GF-D8 (cell line): ENCODE measurements around the gene KLHL13.
"Not testable (repeated sequence)": the region's sequence is repeated elsewhere in the genome, so short reads cannot be mapped to it uniquely, and the experiment has no call there.

Experiments
- DNase-seq: peaks from one replicate; lab custom pipeline; 2025; lab: John Stamatoyannopoulos, UW

The KLHL13 gene

GRCh38 chrX:118116713-118117550 lies at the start of gene KLHL13:
TSS of gene KLHL13 (minus strand) at chrX:118116810. CDS start at chrX:118028473, 88,337 bp downstream.
- no peak for DNase-seq

- no peak for DNase-seq
Measured at GRCh38 chrX:118164138-118164537, 47.5 kb upstream of the KLHL13 start.

- DNase-seq, result no peak
Measured at GRCh38 chrX:118156953-118157608, 40.5 kb upstream of the KLHL13 start.

GRCh38 chrX:118156254-118156952 lies 39.8 kb upstream of the KLHL13 start:
- no peak for DNase-seq

GRCh38 chrX:118153270-118153669 lies 36.7 kb upstream of the KLHL13 start:
- no peak for DNase-seq

GRCh38 chrX:118152721-118153120 lies 36.1 kb upstream of the KLHL13 start:
- DNase-seq, result no peak

- no peak for DNase-seq
Measured at GRCh38 chrX:118148737-118149136, 32.1 kb upstream of the KLHL13 start.

- DNase-seq, result not testable (repeated sequence)
Measured at GRCh38 chrX:118147771-118148170, 31.2 kb upstream of the KLHL13 start.

GRCh38 chrX:118143578-118143977 lies 27.0 kb upstream of the KLHL13 start:
- no peak for DNase-seq

GRCh38 chrX:118131336-118131735 lies 14.7 kb upstream of the KLHL13 start:
- no peak for DNase-seq

GRCh38 chrX:118129681-118130080 lies 13.1 kb upstream of the KLHL13 start:
- no peak for DNase-seq

- DNase-seq, result no peak
Measured at GRCh38 chrX:118128724-118129123, 12.1 kb upstream of the KLHL13 start.

- no peak for DNase-seq
Measured at GRCh38 chrX:118126286-118126685, 9.7 kb upstream of the KLHL13 start.

- DNase-seq, result not testable (repeated sequence)
Measured at GRCh38 chrX:118124243-118124642, 7.6 kb upstream of the KLHL13 start.

- no peak for DNase-seq
Measured at GRCh38 chrX:118117741-118118140, 1.1 kb upstream of the KLHL13 start.

GRCh38 chrX:118115953-118116712 lies 477 bp downstream of the KLHL13 start:
- DNase-seq, result no peak

- no peak for DNase-seq
Measured at GRCh38 chrX:118114971-118115370, 1.6 kb downstream of the KLHL13 start.

GRCh38 chrX:118109065-118109464 lies 7.5 kb downstream of the KLHL13 start:
- DNase-seq, result no peak

- DNase-seq, result no peak
Measured at GRCh38 chrX:118108304-118108703, 8.3 kb downstream of the KLHL13 start.

- DNase-seq, result no peak
Measured at GRCh38 chrX:118100091-118100490, 16.5 kb downstream of the KLHL13 start.

GRCh38 chrX:118088084-118088483 lies 28.5 kb downstream of the KLHL13 start:
- DNase-seq, result no peak

- no peak for DNase-seq
Measured at GRCh38 chrX:118074196-118074595, 42.4 kb downstream of the KLHL13 start.
